Urinary bladder (tissue), 4 donors: ENCODE measurements around the gene KIF26A. TPM values are rescaled to one million over a fixed set of nuclear protein-coding genes. Genes with fewer than 3 reads are reported as not detected.

Source experiments
- DNase-seq: peaks from one replicate; pipeline ENCODE4 v3.0.0-alpha.2; 2015; ENCODE audit errors: extremely low spot score
- H3K27ac ChIP-seq: one replicate; pipeline ENCODE4 v1.5.1; 2013; ENCODE audit warnings: low read depth, mild to moderate bottlenecking, moderate library complexity
- H3K36me3 ChIP-seq: one replicate; pipeline ENCODE4 v1.6.1; 2013; ENCODE audit warnings: mild to moderate bottlenecking, moderate library complexity; ENCODE audit not compliant: insufficient read depth
- H3K4me1 ChIP-seq: one replicate; pipeline ENCODE4 v1.6.1; 2013; ENCODE audit warnings: mild to moderate bottlenecking, moderate library complexity; ENCODE audit not compliant: insufficient read depth
- H3K4me3 ChIP-seq: one replicate; pipeline ENCODE4 v1.5.1; 2013; ENCODE audit warnings: low read depth, low read length
- WGBS: extraction: QIAGEN DNeasy Blood & Tissue Kit; methylation state at CpG from one replicate; pipeline ENCODE4 v1.1.7; 2013; 5-methylcytosine and 5-hydroxymethylcytosine counted together
- polyA plus RNA-seq: library from polyadenylated mRNA; stranded (reverse); fragments of 200-250 nt; gene quantifications from one replicate; pipeline ENCODE4 v1.2.3, GENCODE V29; 2013
- total RNA-seq: library from RNA; depleted of rRNA; stranded (reverse); fragments of >200 nt; gene quantifications from one replicate; pipeline ENCODE4 v1.2.3, GENCODE V29; 2014
- donor health status: healthy with polysubstance abuse.
- donor health status: healthy.

KIF26A gene
- total and polyA plus RNA-seq, 2 donors = 5.7 to 8.5 TPM

DNA sequence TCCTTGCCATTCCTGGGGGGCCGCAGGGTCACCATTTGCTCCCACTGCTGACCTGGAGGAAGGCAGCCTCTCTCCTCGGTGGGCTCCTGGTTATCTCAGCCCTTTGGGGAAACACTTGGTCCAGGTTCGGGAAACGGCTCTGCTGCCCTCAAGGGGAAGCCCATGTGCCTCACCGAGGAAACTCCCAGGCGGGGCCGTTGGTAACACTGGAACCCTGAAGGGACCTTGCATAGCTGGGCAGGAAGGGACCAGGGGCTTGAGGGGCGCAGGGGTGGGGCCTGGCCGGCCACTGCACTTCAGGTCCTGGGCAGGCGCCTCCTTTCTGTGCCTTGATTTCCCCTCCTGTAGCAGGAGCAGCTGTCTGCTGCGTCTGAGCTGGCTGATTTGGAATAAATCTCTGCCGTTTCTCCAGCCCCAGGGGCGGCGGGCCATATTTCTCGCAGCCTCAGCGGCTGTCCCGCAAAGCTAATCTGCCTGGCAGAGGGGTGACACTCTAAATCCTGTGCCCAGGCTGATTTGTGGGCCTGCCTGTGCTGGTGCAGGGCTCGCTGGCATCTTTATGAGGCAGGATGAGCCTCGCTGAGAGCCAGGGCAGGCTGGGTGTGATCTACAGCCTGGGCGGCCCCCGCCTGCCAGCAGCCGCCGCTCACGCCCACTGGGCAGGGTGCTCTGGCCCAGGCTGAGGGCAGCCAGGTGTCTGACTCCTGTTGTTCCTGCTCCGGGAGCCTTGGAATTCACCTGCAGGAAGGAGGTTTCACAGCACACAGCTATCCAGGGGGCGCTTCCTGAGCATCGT, 49.7 kb downstream of the KIF26A start:
- DNase-seq = no peak
- WGBS = 70% methylated on average over 27 of the region's 27 CpGs
- H3K36me3 ChIP-seq = no peaks in the 10 kb centered on the region
- no peaks in the 10 kb centered on the region for H3K4me1 ChIP-seq
- H3K27ac ChIP-seq = no peak overlapping the region
- no peak overlapping the region for H3K4me3 ChIP-seq

DNA sequence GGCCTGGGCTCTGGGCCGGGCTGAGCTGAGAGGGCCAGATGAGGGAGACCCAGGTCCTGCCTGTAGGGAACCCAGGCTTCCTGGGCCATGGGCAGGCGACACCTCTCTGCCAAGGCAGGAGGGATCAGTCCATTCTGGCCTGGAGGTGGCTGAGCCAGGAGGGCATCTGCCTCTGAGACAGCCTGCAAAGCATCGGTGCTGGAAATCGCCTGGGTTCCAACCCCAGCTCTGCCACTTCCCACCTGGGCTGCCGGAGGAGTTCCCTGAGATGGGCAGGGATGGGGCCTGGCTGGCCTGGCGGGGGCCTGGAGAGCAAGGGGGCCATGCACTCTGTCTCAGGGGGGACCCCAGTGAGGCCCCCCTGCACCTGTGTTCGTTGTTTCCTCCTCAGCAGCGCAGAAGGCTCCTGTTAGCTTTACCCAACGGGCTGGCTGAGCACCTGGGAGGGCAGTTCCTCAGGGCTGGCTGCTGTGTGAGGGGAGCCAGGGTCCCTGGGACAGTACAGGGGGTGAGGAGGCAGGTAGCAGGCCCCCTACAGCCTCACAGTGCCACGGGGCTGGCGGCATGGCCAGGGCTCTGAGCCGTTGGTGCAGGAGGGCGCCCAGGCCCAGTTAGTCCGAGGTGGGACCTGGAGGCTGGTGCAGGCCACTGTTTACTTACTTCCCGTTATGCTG, 50.5 kb downstream of the KIF26A start:
- no peak overlapping the region for H3K27ac ChIP-seq
- no peaks in the 10 kb centered on the region for H3K4me1 ChIP-seq
- no peaks in the 10 kb centered on the region for H3K36me3 ChIP-seq
- H3K4me3 ChIP-seq = no peak overlapping the region
- WGBS = 85% methylated on average over 15 of the region's 15 CpGs
- no peak for DNase-seq

GRCh38 chr14:104189629-104190335, 51.4 kb downstream of the KIF26A start:
- DNase-seq = no peak
- Histone ChIP-seq H3K36me3 (no peaks in the 10 kb centered on the region), H3K27ac (no peak overlapping the region), H3K4me1 (no peaks in the 10 kb centered on the region), H3K4me3 (no peak overlapping the region)
- 91% methylated on average over 24 of the region's 24 CpGs for WGBS

GRCh38 chr14:104190396-104191000, 52.1 kb downstream of the KIF26A start:
- DNase-seq = no peak
- no peak overlapping the region for H3K27ac ChIP-seq
- 88% methylated on average over 12 of the region's 12 CpGs for WGBS
- no peaks in the 10 kb centered on the region for H3K36me3 ChIP-seq
- no peak overlapping the region for H3K4me3 ChIP-seq
- H3K4me1 ChIP-seq = no peaks in the 10 kb centered on the region

DNA sequence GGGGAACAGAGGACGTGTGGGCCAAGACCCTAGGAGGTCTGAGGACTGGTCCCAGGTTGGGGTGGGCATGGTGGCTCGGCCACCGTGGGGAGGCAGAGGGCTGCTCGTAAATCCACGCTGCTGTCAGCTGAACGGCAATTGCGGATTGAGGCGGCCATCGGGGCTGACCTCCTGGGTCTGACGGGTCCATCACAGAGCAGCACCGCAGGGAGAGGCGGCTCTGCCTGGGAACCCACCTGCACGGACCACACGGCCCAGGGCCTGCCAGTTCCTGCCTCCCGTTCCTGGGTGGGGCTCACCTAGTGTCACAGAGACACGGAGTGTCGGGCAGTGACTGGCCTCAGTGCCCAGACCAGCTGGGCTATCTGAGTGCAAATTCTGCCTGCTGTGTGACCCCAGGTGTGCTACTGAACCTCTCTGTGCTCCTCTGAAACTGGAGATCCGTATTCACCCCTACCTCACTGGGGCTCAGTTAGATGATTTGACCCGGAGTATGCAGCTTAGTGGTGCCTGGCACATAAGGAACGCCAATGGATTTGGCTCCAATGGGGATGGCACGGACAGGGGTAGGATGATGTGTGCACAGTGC, 53.1 kb downstream of the KIF26A start:
- WGBS = 76% methylated on average over 21 of the region's 21 CpGs
- Histone ChIP-seq H3K27ac (no peak overlapping the region), H3K4me1 (no peaks in the 10 kb centered on the region), H3K36me3 (no peaks in the 10 kb centered on the region), H3K4me3 (no peak overlapping the region)
- DNase-seq = no peak

DNA sequence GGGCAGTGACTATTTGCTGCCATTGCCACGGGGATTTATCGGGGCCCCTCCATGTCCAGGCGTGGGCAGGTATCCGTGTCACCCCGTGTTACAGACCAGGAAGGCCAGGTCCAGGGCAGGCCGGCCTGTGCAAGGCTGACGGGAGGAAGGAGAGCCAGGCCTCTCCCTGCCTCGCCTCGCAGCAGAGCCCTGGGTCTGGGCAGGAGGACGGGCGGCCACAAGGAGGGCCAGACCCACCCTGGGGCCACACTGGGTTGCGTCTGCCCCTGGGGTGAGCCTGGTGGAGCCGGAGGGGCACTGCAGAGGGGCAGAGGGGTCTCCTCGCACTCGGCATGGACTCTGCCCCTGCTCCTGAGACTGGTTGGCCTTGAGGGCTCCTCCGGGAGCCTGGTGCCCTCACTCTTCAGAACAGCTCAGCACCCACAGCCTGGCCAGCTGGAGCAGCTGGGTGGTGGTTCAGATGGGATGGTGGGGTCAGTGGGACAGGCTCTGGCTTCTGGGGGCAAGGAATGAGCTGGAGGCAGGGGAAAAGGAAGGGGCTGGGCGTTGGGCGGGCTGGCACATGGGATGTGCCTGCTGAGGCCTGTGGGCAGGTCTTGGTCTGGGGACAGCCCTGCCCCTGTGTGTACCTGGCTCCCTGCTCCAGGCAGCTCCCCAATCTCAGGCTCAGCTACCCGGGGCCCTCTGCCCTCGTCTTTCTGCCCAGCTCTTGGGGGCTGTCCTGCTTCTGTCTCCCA, 53.9 kb downstream of the KIF26A start:
- 89% methylated on average over 20 of the region's 20 CpGs for WGBS
- no peaks in the 10 kb centered on the region for H3K4me1 ChIP-seq
- H3K36me3 ChIP-seq = no peaks in the 10 kb centered on the region
- H3K4me3 ChIP-seq = no peak overlapping the region
- no peak for DNase-seq
- H3K27ac ChIP-seq = no peak overlapping the region

- DNase-seq = no peak
These were observed 54.5 kb downstream of the KIF26A start for GRCh38 chr14:104192883-104193245.

GRCh38 chr14:104194016-104194415, 55.6 kb downstream of the KIF26A start:
- no peak for DNase-seq
- Histone ChIP-seq H3K4me1 (no peaks in the 10 kb centered on the region), H3K27ac (no peak overlapping the region), H3K36me3 (no peaks in the 10 kb centered on the region), H3K4me3 (no peak overlapping the region)
- 82% methylated on average over 14 of the region's 14 CpGs for WGBS

More at GRCh38 chr14:104192883-104193245, 54.5 kb downstream of the KIF26A start:
- no peak overlapping the region for H3K27ac ChIP-seq
- no peaks in the 10 kb centered on the region for H3K36me3 ChIP-seq
- H3K4me3 ChIP-seq = no peak overlapping the region
- no peaks in the 10 kb centered on the region for H3K4me1 ChIP-seq
- WGBS = 94% methylated on average over 10 of the region's 10 CpGs

GRCh38 chr14:104194716-104195115, 56.3 kb downstream of the KIF26A start:
- no peak for DNase-seq
- Histone ChIP-seq H3K4me1 (no peaks in the 10 kb centered on the region), H3K4me3 (no peak overlapping the region), H3K27ac (no peak overlapping the region), H3K36me3 (no peaks in the 10 kb centered on the region)
- 93% methylated on average over 11 of the region's 11 CpGs for WGBS

GRCh38 chr14:104195361-104195760, 57.0 kb downstream of the KIF26A start:
- WGBS = 95% methylated on average over 16 of the region's 16 CpGs
- Histone ChIP-seq H3K36me3 (no peaks in the 10 kb centered on the region), H3K27ac (no peak overlapping the region), H3K4me1 (no peaks in the 10 kb centered on the region), H3K4me3 (no peak overlapping the region)
- DNase-seq = no peak

DNA sequence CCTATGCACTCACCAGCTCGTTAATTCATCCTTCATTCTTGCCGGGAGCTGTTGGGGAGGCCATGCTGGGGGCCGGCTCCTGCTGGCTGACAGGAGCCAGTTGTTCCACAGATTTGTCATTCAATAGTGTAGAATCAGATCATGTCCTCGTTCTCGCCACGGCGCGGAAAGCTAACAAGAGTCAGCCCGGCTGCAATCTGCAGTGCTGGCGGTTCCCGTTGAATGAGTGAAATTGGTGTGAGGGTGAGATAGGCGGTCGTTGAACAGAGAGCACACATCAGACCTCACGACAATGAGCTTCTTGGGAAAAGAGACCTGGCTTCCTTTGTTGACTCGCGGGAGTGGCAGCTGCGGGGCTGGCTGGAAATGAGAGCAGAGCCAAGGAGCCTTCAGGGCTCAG, 57.5 kb downstream of the KIF26A start:
- Histone ChIP-seq H3K36me3 (no peaks in the 10 kb centered on the region), H3K27ac (no peak overlapping the region), H3K4me3 (no peak overlapping the region), H3K4me1 (no peaks in the 10 kb centered on the region)
- no peak for DNase-seq
- 46% methylated on average over 17 of the region's 17 CpGs for WGBS

- WGBS = 52% methylated on average over 14 of the region's 14 CpGs
- H3K27ac ChIP-seq = no peak overlapping the region
- DNase-seq = no peak
- no peaks in the 10 kb centered on the region for H3K36me3 ChIP-seq
- H3K4me3 ChIP-seq = no peak overlapping the region
- H3K4me1 ChIP-seq = no peaks in the 10 kb centered on the region
These were observed 58.2 kb downstream of the KIF26A start for GRCh38 chr14:104196461-104197140.
